SK-N-MC (cell line): ENCODE measurements around the gene TMEM132C.

ENCODE experiments used
- DNase-seq: peaks from one replicate; pipeline ENCODE4 v3.0.0-alpha.2; 2011; ENCODE audit warnings: low read depth, low spot score
- H3K27ac ChIP-seq: fragments of 200-600 bp; sonication (generic); 2 replicates; pipeline ENCODE4 v1.5.1; 2016; ENCODE audit warnings: mixed run types
- H3K36me3 ChIP-seq: fragments of 200-600 bp; sonication (generic); 2 replicates; pipeline ENCODE4 v1.6.1; 2017; ENCODE audit warnings: antibody characterized with exemption, low read length, mixed read lengths; ENCODE audit not compliant: insufficient read depth
- H3K4me3 ChIP-seq: fragments of 200-600 bp; sonication (generic); 2 replicates; pipeline ENCODE4 v1.5.1; 2016
- H3K9ac ChIP-seq: fragments of 200-600 bp; sonication (generic); 2 replicates; pipeline ENCODE4 v1.8.0; 2017; ENCODE audit warnings: mixed run types, mixed read lengths; ENCODE audit not compliant: insufficient read length
- H3K9me3 ChIP-seq: fragments of 200-600 bp; sonication (generic); 2 replicates; pipeline ENCODE4 v1.6.1; 2017; ENCODE audit warnings: low read depth, mild to moderate bottlenecking, antibody characterized with exemption, low read length, moderate library complexity, mixed read lengths
- EZH2 ChIP-seq: fragments of 200-600 bp; sonication (generic); IDR thresholded peaks from one replicate; pipeline ENCODE4 v1.6.1; 2017; ENCODE audit warnings: antibody characterized with exemption
- FOXP2 ChIP-seq: optimal IDR thresholded peaks from 2 replicates; pipeline ENCODE3; 2011; ENCODE audit warnings: mild to moderate bottlenecking, moderate library complexity; ENCODE audit not compliant: insufficient read depth; ENCODE audit errors: extremely low read length, control extremely low read depth
- POLR2AphosphoS5 ChIP-seq: IDR thresholded peaks from 2 replicates; pipeline ENCODE4 v1.6.1; 2012; ENCODE audit warnings: mild to moderate bottlenecking, low read depth, low read length, borderline replicate concordance

The TMEM132C gene

DNA sequence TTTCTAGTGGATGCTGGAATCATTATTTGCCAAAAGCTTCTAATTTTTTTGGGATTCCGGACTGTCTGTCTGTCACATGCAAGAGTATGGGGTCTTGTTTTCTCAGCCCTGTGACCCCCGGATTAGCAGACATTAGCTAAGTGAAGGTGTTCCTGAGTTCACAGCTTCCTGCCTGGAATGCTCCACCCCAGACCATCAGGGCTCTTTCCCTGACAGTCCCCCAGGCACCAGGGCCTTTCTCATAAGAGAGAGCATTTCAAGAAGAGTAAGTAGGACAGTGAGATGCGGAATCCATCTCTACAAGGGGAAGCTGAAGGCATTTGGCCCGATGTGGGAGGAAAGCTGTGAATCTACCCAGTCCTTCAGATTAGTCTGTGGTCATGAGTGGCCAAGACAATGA is 427.5 kb downstream of the TMEM132C start:
- Histone ChIP-seq H3K9ac (no peak overlapping the region), H3K9me3 (no peaks in the 10 kb centered on the region), H3K27ac (no peak overlapping the region), H3K36me3 (no peaks in the 10 kb centered on the region), H3K4me3 (no peak overlapping the region)
- TF ChIP-seq EZH2 (no peak), FOXP2 (no peak), POLR2AphosphoS5 (no peak)
- DNase-seq, result no peak

DNA sequence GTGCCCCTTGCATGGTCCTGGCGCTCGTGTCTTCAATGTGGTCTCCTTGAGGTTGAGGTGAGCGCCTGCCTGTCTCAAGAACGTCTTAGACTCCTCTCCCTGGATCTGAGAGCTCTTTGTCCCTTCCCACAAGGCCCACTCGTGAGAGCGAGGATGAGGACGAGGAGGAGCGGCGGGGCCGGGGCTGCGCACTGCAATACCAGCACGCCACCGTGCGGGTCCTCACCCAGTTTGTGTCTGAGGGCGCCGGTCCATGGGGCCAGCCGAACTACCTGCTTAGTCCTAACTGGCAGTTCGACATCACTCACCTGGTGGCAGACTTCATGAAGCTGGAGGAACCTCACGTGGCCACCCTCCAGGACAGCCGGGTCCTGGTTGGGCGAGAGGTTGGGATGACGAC is 428.7 kb downstream of the TMEM132C start:
- Histone ChIP-seq H3K27ac (no peak overlapping the region), H3K36me3 (no peaks in the 10 kb centered on the region), H3K4me3 (no peak overlapping the region), H3K9ac (no peak overlapping the region), H3K9me3 (no peaks in the 10 kb centered on the region)
- TF ChIP-seq EZH2, result no peak
- TF ChIP-seq POLR2AphosphoS5, result no peak
- no peak for TF ChIP-seq FOXP2
- DNase-seq, result no peak

DNA sequence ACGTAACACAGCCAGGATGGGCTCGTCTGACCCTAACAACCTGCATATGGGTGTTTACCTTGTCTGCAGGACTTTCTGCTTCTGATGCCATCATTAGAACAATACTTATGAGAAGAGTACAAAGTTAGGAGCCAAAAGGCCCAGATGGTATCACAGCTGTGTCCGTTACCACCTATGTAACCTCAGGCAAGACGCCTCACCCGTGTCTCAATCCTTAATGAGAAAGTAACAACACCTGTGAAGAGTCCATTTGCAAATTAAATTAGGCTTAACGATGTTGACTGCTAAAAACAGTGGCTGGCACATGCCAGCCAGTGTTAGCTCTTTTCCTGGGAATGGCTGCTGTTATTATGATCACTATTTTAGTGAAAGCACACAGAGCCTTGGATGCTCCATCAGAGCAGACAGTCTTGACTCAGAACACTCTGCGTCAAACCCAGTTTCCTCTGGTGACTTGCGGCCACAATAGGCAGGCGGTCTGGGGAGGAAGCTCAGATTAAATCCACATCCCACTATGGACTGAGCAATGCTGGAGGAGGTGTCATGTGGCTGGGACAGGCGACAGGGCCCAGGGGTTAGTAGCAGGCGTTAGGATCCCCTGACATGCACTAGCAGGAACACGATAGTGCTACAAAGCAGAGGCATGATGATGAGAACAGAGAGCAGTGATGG is 431.5 kb downstream of the TMEM132C start:
- no peak for DNase-seq
- Histone ChIP-seq H3K36me3 (no peaks in the 10 kb centered on the region), H3K4me3 (no peak overlapping the region), H3K9ac (no peak overlapping the region), H3K27ac (no peak overlapping the region), H3K9me3 (no peaks in the 10 kb centered on the region)
- TF ChIP-seq EZH2 (no peak), POLR2AphosphoS5 (no peak), FOXP2 (no peak)

DNA sequence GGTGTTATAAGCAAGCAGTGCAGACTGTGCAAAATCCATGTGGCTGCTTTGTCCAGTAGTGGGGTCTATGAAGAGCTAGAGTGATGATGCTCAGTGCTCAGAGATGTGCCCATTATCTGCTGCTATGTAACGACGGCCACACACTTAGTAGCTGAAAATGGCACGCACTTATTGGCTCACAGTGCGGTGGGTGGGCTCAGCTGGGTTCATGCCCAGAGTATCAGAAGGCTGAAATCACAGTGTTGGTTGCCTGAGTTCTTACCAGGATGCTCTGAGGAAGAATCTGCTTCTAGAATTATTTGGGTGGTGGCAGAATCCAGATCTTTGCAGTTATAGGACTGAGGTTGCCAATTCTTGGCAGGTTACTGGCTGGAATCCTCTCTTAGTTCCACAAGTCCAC is 432.1 kb downstream of the TMEM132C start:
- no peak for TF ChIP-seq EZH2
- TF ChIP-seq POLR2AphosphoS5, result no peak
- no peak for TF ChIP-seq FOXP2
- no peaks in the 10 kb centered on the region for H3K9me3 ChIP-seq

DNA sequence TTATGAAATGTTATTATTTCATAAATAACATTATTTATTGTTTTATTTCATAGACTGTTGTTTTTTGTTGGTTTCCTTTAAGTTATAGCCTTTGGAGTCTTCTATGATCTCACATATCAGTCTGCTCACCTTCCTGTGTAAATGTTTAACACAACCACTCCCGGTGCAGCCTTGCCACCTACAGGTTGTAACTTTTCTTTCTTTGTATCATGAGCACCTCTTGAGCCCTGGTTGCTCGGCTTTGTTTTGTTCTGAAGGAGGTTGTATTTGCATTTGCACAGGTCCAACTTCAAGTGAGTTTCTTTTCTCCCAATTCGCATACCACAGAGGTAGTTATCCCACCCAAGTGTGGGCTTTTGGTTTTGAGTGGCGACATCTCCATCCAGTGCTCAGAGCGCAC is 435.4 kb downstream of the TMEM132C start:
- no peaks in the 10 kb centered on the region for H3K9me3 ChIP-seq
- no peak overlapping the region for H3K4me3 ChIP-seq
- H3K9ac ChIP-seq, result no peak overlapping the region
- no peaks in the 10 kb centered on the region for H3K36me3 ChIP-seq
- no peak for DNase-seq
- no peak for TF ChIP-seq POLR2AphosphoS5
- TF ChIP-seq EZH2, result no peak
- no peak for TF ChIP-seq FOXP2
- no peak overlapping the region for H3K27ac ChIP-seq

More for the DNA sequence above, 432.1 kb downstream of the TMEM132C start:
- no peak for DNase-seq
- no peak overlapping the region for H3K9ac ChIP-seq
- no peak overlapping the region for H3K27ac ChIP-seq
- H3K36me3 ChIP-seq, result no peaks in the 10 kb centered on the region
- no peak overlapping the region for H3K4me3 ChIP-seq

DNA sequence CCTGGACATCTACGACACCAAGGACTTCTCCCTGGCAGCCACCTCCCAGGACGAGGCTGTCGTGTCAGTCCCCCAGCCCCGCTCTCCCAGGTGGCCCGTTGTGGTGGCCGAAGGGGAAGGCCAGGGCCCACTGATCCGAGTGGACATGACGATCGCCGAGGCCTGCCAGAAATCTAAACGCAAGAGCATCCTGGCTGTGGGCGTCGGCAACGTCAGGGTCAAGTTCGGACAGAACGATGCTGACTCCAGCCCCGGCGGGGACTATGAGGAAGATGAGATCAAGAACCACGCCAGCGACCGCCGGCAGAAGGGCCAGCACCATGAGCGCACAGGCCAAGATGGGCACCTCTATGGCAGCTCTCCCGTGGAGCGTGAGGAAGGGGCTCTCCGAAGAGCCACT is 438.2 kb downstream of the TMEM132C start:
- Histone ChIP-seq H3K36me3 (no peaks in the 10 kb centered on the region), H3K27ac (no peak overlapping the region), H3K9me3 (no peaks in the 10 kb centered on the region), H3K9ac (no peak overlapping the region), H3K4me3 (no peak overlapping the region)
- no peak for DNase-seq
- TF ChIP-seq EZH2 (no peak), POLR2AphosphoS5 (no peak), FOXP2 (no peak)

DNA sequence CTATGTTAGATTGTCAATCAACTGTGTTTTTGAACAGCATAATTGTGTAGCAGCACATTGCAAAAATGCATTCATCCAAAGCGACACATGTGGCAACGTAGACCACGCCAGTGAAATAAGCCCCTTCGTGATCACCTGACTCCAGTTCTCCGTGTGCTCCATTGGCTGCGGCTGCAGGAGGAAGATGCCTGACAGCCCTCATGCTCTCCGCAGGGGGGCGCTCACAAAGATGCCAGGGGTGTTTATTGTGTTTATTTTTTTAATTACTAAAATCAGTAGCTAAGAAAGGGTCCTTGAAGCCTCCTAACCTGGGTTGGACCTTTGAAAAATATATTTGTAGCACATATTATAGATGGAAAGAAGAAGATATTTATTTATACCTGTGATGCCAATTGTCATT is 440.5 kb downstream of the TMEM132C start:
- Histone ChIP-seq H3K9me3 (no peaks in the 10 kb centered on the region), H3K36me3 (no peaks in the 10 kb centered on the region), H3K27ac (no peak overlapping the region), H3K4me3 (no peak overlapping the region), H3K9ac (no peak overlapping the region)
- DNase-seq, result no peak
- TF ChIP-seq EZH2, result no peak
- TF ChIP-seq POLR2AphosphoS5, result no peak
- no peak for TF ChIP-seq FOXP2

DNA sequence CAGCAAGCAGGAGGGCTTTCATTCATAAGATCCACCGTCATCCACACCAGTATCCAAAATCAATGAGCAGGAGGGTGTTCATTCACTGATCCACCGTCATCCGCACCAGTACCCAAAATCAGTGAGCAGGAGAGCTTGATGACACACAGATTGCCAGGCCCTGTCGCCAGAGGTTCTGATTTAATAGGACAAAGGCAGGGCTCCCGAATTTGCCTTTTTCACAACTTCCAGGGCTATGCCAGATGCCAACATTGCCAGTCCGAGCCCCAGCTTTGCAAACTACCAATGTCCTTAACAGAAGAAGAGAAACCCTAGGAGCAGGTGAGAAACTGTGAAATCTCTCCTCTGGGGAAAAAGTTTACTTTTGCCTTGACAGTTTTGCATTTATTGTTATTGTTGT is 441.8 kb downstream of the TMEM132C start:
- TF ChIP-seq FOXP2 (no peak), EZH2 (no peak), POLR2AphosphoS5 (no peak)
- Histone ChIP-seq H3K4me3 (no peak overlapping the region), H3K9me3 (no peaks in the 10 kb centered on the region), H3K27ac (no peak overlapping the region), H3K9ac (no peak overlapping the region), H3K36me3 (no peaks in the 10 kb centered on the region)
- no peak for DNase-seq

DNA sequence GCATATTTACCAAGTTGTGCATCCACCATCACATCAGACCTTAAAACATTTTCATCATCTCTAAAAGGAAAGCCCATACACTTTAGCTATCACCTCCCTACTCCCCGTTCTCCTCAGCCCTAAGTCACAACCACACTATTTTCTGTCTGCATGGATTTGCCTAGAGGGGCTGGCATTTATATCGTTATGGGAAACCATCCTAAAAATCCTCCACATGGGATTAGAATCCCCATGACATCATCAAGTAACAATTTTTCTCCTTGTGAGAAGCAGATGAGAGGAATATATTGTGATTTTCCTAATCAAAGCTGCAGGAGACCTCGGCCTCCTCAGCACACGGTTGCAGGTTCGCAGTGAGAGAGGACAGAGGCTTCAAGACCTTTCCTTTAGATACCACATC is 442.7 kb downstream of the TMEM132C start:
- no peaks in the 10 kb centered on the region for H3K36me3 ChIP-seq
- H3K27ac ChIP-seq, result no peak overlapping the region
- H3K9ac ChIP-seq, result no peak overlapping the region
- H3K4me3 ChIP-seq, result no peak overlapping the region
- no peak for DNase-seq
- TF ChIP-seq EZH2 (no peak), FOXP2 (no peak), POLR2AphosphoS5 (no peak)
- no peaks in the 10 kb centered on the region for H3K9me3 ChIP-seq

DNA sequence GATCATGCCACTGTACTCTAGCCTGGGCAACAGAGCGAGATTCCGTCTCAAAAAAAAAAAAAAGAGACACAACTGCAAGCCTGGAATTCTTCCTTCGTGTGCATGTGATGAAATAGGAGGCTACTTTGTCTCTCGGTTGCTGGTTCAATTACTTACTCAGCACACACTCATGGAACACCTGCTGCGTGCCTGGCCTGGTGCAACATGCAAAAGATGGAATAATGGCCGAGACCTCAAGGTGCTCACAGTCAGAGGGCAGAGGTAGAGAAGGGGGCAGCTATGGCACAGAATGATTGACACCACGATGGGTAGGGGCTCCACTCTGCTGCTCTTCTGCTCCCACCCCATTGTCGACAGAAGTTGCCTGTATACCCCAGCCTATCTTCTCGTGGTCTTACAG is 444.5 kb downstream of the TMEM132C start:
- no peaks in the 10 kb centered on the region for H3K36me3 ChIP-seq
- H3K9me3 ChIP-seq, result no peaks in the 10 kb centered on the region
- H3K9ac ChIP-seq, result no peak overlapping the region
- no peak for TF ChIP-seq POLR2AphosphoS5
- TF ChIP-seq FOXP2, result no peak
- TF ChIP-seq EZH2, result no peak
- no peak overlapping the region for H3K27ac ChIP-seq
- H3K4me3 ChIP-seq, result no peak overlapping the region
- DNase-seq, result no peak
